ENCODE measurements around the gene ZDHHC20.

Gene ZDHHC20

GRCh38 chr13:21361123-21361522 lies 98.0 kb downstream of the ZDHHC20 start:
- CTCF ChIA-PET = no interaction called here
- no peak for DNase-seq (ENCODE audit: extremely low spot score)
- no peak for TF ChIP-seq ZNF384 (IDR thresholded peaks at IDR 0.05)
- TF ChIP-seq BHLHE40 (IDR thresholded peaks at IDR 0.05; ENCODE audit: borderline replicate concordance) = no peak
- TF ChIP-seq LEF1 (IDR thresholded peaks at IDR 0.05; ENCODE audit: borderline replicate concordance) = no peak
- no peak for TF ChIP-seq CTBP1 (IDR thresholded peaks at IDR 0.05; ENCODE audit: borderline replicate concordance)
- TF ChIP-seq SUZ12 (IDR thresholded peaks at IDR 0.05) = no peak
- no peak for TF ChIP-seq ARNT (IDR thresholded peaks at IDR 0.05)
- TF ChIP-seq HDGF (IDR thresholded peaks at IDR 0.05; ENCODE audit: borderline replicate concordance) = no peak
- no peak for TF ChIP-seq FOXA1 (IDR thresholded peaks at IDR 0.05)
- TF ChIP-seq ELF4 (IDR thresholded peaks at IDR 0.05) = no peak
- TF ChIP-seq TARDBP (IDR thresholded peaks at IDR 0.05) = no peak
- TF ChIP-seq FOXM1 (IDR thresholded peaks at IDR 0.05; ENCODE audit: borderline replicate concordance) = no peak
- TF ChIP-seq L3MBTL2 (conservative IDR thresholded peaks at IDR 0.05) = no peak
- TF ChIP-seq, protein P1, sequence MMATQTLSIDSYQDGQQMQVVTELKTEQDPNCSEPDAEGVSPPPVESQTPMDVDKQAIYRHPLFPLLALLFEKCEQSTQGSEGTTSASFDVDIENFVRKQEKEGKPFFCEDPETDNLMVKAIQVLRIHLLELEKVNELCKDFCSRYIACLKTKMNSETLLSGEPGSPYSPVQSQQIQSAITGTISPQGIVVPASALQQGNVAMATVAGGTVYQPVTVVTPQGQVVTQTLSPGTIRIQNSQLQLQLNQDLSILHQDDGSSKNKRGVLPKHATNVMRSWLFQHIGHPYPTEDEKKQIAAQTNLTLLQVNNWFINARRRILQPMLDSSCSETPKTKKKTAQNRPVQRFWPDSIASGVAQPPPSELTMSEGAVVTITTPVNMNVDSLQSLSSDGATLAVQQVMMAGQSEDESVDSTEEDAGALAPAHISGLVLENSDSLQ (IDR thresholded peaks at IDR 0.05) = no peak
- TF ChIP-seq SP1 (IDR thresholded peaks at IDR 0.05) = no peak
- no peak for TF ChIP-seq FOXK2 (IDR thresholded peaks at IDR 0.05)
- TF ChIP-seq NFRKB (IDR thresholded peaks at IDR 0.05) = no peak
- POLR2A ChIA-PET = no interaction called here

GRCh38 chr13:21360463-21360862 lies 98.6 kb downstream of the ZDHHC20 start:
- no peak for DNase-seq (ENCODE audit: extremely low spot score)
- CTCF ChIA-PET = no interaction called here
- TF ChIP-seq NFRKB (IDR thresholded peaks at IDR 0.05) = no peak
- no peak for TF ChIP-seq L3MBTL2 (conservative IDR thresholded peaks at IDR 0.05)
- no peak for TF ChIP-seq LEF1 (IDR thresholded peaks at IDR 0.05; ENCODE audit: borderline replicate concordance)
- TF ChIP-seq ZNF384 (IDR thresholded peaks at IDR 0.05) = no peak
- TF ChIP-seq ARNT (IDR thresholded peaks at IDR 0.05) = no peak
- no peak for TF ChIP-seq FOXA1 (IDR thresholded peaks at IDR 0.05)
- no peak for TF ChIP-seq TARDBP (IDR thresholded peaks at IDR 0.05)
- no peak for TF ChIP-seq SUZ12 (IDR thresholded peaks at IDR 0.05)
- POLR2A ChIA-PET = no interaction called here

GRCh38 chr13:21359855-21360254 lies 99.2 kb downstream of the ZDHHC20 start:
- TF ChIP-seq LEF1 (IDR thresholded peaks at IDR 0.05; ENCODE audit: borderline replicate concordance) = no peak
- TF ChIP-seq NFRKB (IDR thresholded peaks at IDR 0.05) = no peak
- ChIA-PET POLR2A (no interaction called here), CTCF (no interaction called here)
- DNase-seq (ENCODE audit: extremely low spot score) = no peak

DNA sequence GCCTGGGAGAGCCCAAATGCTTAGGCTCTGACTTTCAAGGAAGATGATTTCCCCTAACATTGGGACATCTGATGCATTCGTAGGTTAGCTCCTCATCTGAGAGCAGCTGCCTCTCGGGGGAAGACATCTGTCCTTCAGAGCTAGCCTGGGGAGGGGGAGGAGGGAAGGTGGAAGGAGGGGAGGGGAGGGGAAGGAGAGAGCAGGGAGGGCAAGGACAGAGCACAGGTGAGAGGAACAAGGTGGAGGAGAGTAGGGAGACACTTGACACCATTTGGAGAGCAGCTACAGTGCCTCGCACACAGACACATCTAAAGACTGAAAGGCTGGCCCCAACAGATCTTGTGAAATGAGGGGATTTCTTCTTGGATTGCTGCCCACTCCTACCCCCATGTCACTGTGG lies 103.8 kb downstream of the ZDHHC20 start:
- TF ChIP-seq ZNF384 (IDR thresholded peaks at IDR 0.05) (no peak), ELF4 (IDR thresholded peaks at IDR 0.05) (no peak), SP1 (IDR thresholded peaks at IDR 0.05) (no peak), BHLHE40 (IDR thresholded peaks at IDR 0.05; ENCODE audit: borderline replicate concordance) (no peak), ARNT (IDR thresholded peaks at IDR 0.05) (no peak), CTBP1 (IDR thresholded peaks at IDR 0.05; ENCODE audit: borderline replicate concordance) (no peak), NFRKB (IDR thresholded peaks at IDR 0.05) (no peak), FOXM1 (IDR thresholded peaks at IDR 0.05; ENCODE audit: borderline replicate concordance) (no peak), LEF1 (IDR thresholded peaks at IDR 0.05; ENCODE audit: borderline replicate concordance) (no peak), L3MBTL2 (conservative IDR thresholded peaks at IDR 0.05) (no peak)
- TF ChIP-seq, protein P1 (IDR thresholded peaks at IDR 0.05) = no peak
- POLR2A ChIA-PET = no interaction called here
- no peak for DNase-seq (ENCODE audit: extremely low spot score)
- CTCF ChIA-PET = no interaction called here

DNA sequence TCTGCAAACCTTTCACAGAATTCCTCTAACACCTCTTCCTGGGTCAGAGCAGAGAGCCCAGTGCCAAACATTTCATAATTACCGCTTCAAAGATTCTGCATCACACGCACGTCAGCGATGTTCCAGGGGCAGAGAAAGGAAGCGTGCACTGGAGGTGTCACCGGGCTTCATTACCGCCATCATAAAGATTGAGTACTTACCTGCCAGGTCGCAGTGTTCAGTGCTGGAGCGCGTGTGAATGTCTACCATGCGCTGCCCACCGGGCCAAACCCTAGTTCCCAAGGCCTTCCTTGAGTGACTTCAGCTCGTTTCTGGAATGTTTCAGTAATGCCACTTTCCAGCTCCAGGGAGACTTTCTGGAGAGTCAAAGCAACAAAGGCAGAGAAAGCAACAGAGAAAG lies 104.4 kb downstream of the ZDHHC20 start:
- ChIA-PET CTCF (no interaction called here), POLR2A (no interaction called here)

DNA sequence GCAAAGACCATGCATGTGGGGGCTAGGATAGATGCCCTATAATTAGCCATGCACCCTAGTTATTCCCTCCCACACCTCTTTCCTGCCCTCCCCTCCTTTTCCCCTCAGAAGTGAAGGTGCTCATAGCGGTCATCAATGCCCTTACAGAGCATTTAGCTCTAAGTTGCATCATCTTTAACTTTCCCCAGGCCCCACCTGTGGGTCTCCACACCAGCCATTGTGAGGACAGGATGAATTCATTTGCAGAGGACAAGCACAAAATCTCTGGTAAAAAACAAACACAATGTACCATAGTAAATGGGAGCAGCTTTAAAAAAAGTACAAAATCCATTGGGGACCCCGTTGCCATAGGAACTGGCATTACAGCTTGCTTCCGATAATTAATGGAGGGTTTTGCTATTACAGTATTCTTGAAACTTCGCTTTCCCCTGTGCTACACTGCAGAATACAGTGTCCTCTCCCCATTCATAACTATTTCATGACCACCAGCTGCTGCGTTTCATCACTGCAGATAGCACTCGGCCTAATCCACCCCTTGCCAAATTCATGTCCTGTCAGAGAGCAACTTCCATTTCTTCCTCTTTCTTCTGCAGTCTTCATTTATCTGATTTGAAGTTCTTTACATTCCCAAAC lies 110.5 kb downstream of the ZDHHC20 start:
- no peak for DNase-seq (ENCODE audit: extremely low spot score)
- TF ChIP-seq FOXK2 (IDR thresholded peaks at IDR 0.05) = no peak
- ChIA-PET POLR2A (no interaction called here), CTCF (no interaction called here)

More for the DNA sequence above, 104.4 kb downstream of the ZDHHC20 start:
- DNase-seq (ENCODE audit: extremely low spot score) = no peak
- TF ChIP-seq BHLHE40 (IDR thresholded peaks at IDR 0.05; ENCODE audit: borderline replicate concordance) = no peak
- no peak for TF ChIP-seq ARNT (IDR thresholded peaks at IDR 0.05)
- TF ChIP-seq FOXM1 (IDR thresholded peaks at IDR 0.05; ENCODE audit: borderline replicate concordance) = no peak
- TF ChIP-seq SUZ12 (IDR thresholded peaks at IDR 0.05) = no peak
- TF ChIP-seq L3MBTL2 (conservative IDR thresholded peaks at IDR 0.05) = no peak
- no peak for TF ChIP-seq SP1 (IDR thresholded peaks at IDR 0.05)
- no peak for TF ChIP-seq HDGF (IDR thresholded peaks at IDR 0.05; ENCODE audit: borderline replicate concordance)
- no peak for TF ChIP-seq FOXK2 (IDR thresholded peaks at IDR 0.05)
- TF ChIP-seq TARDBP (IDR thresholded peaks at IDR 0.05) = no peak
- no peak for TF ChIP-seq ELF4 (IDR thresholded peaks at IDR 0.05)
- no peak for TF ChIP-seq ZNF384 (IDR thresholded peaks at IDR 0.05)
- TF ChIP-seq FOXA1 (IDR thresholded peaks at IDR 0.05) = no peak
- no peak for TF ChIP-seq LEF1 (IDR thresholded peaks at IDR 0.05; ENCODE audit: borderline replicate concordance)
- no peak for TF ChIP-seq NFRKB (IDR thresholded peaks at IDR 0.05)

GRCh38 chr13:21347753-21348318 lies 111.3 kb downstream of the ZDHHC20 start:
- TF ChIP-seq ARNT (IDR thresholded peaks at IDR 0.05) (no peak), FOXM1 (IDR thresholded peaks at IDR 0.05; ENCODE audit: borderline replicate concordance) (no peak), TARDBP (IDR thresholded peaks at IDR 0.05) (no peak), L3MBTL2 (conservative IDR thresholded peaks at IDR 0.05) (no peak), ZNF384 (IDR thresholded peaks at IDR 0.05) (no peak), ELF4 (IDR thresholded peaks at IDR 0.05) (no peak), NFRKB (IDR thresholded peaks at IDR 0.05) (no peak), LEF1 (IDR thresholded peaks at IDR 0.05; ENCODE audit: borderline replicate concordance) (no peak), HDGF (IDR thresholded peaks at IDR 0.05; ENCODE audit: borderline replicate concordance) (no peak), BHLHE40 (IDR thresholded peaks at IDR 0.05; ENCODE audit: borderline replicate concordance) (no peak), FOXK2 (IDR thresholded peaks at IDR 0.05) (no peak), SUZ12 (IDR thresholded peaks at IDR 0.05) (no peak)
- TF ChIP-seq, protein P1 (IDR thresholded peaks at IDR 0.05) = no peak
- ChIA-PET CTCF (no interaction called here), POLR2A (no interaction called here)
- DNase-seq (ENCODE audit: extremely low spot score) = no peak

All from HEK293T (cell line).